HG03095 (cell line): ENCODE results near the gene ZNF598.
A peak's percentile ranks its signal among the peaks of the same experiment; 100 is the strongest.
"Not testable (repeated sequence)": the region's sequence is repeated elsewhere in the genome, so short reads cannot be mapped to it uniquely, and the experiment has no call there.

Experiments
- ATAC-seq: cut with Tn5 transposase; IDR thresholded peaks from one replicate; pipeline ENCODE4 v1.9.1; 2021; ENCODE audit warnings: moderate library complexity; ENCODE audit not compliant: unreplicated experiment

ZNF598 gene

DNA sequence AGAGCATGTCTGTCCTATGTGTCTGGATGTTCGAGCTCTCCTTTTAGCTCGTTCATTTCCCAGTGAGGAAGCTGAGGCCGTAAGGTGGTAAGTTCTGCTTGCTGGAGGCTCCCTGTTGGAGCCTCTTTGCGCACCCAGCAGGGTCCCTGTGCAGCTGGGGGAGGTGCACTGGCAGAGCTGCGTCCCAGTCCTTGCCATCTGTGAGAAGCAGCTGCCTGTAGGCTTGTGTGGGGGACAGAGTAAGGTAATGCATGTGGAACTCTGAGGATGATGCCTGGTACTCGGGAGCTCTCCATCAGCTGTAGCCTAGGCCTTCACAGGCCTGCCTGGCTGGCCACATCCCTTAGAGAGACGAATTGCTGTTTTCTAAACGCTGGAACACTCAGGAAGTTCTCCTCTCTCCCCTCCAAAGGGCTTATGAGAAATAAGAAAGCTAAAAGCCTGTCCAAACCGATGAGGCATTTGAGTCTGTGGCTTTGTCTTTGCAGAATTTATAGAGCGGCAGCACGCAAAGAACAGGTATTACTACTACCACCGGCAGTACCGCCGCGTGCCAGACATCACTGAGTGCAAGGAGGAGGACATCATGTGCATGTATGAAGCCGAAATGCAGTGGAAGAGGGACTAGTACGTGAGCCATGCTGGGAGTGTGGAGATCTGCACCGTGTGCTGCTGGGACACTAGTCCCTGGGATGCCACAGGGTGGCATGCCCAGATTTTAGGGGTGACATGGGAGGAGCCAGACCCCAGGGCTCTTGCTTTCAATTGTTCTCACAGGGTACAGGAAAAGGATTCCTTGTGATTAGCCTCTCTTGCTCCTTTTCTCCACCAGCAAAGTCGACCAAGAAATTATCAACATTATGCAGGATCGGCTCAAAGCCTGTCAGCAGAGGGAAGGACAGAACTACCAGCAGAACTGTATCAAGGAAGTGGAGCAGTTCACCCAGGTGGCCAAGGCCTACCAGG is 48.7 kb downstream of the ZNF598 start:
- ATAC-seq, result no peak

DNA sequence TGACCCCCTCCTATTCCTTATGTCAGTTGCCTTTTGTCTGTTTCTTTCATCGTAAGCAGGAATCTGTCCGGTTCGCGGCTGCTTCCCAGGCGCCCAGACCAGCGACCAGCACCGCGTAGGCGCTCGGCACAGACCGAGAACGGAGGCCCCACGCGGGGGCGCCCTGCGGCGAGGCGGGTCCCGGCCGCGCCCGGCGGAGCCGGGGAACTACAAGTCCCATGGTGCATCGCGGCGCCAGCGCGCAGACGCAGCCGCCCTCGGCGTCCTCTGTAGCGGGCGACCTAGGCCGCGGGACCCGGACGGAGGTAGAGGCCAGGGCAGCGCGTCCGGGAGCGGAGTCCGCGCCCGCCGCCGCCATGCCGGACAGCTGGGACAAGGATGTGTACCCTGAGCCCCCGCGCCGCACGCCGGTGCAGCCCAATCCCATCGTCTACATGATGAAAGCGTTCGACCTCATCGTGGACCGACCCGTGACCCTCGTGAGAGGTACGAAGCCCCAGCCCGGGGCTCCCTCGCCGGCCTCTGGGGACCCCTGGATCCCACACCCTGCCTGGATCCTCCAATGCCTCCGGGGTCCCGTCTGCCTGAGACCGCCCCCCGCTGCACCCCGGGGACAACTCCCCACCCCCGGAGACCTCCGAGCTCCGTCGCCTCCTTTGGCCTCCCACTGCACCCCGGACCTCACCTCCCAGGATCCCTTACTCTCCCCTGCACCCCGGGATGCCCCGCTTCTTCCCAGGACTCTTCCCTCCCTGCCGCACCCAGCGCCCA is 50.2 kb downstream of the ZNF598 start, which contains the start of gene NDUFB10:
NDUFB10 (plus strand) TSS at position 270 of the 771 bp plus-strand sequence; CDS start at position 357, 87 bp downstream.
- ATAC-seq, result peak; percentile 63

DNA sequence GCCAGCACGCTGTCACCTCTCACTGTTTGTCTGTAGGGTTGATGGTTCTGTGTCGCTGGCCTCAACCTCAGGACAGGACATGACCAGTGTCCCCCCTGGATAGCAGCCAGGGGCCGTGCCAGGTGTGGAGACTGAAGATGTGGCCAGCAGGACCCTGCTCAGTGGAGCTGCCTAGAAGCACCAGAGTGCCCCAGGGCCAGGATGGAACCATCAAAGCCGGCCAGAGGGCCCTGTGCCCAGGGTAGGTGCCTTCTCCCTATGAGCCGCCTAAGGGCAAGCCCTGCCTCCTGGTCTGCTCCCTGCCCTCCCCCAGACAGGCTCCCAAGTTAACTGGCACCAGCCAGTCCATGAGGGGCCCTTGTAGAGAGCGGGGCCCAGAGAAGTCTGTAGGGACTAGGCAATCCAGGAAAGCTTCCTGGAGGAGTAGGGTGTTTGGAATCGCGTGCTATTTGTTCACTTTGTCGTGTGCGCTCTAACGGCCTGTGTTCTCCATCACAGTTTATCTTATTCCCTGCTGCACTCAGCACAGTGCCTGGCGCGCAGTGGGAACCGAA is 50.8 kb downstream of the ZNF598 start:
- peak; percentile 6 for ATAC-seq

DNA sequence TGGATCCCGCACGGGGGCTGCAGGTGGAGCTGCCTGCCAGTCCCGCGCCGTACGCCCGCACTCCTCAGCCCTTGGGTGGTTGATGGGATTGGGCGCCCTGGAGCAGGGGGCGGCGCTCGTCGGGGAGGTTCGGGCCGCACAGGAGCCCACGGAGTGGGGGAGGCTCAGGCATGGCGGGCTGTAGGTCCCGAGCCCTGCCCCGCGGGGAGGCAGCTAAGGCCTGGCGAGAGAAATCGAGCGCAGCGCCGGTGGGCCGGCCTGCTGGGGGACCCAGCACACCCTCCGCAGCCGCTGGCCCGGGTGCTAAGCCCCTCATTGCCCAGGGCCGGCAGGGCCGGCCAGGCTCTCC is 51.5 kb downstream of the ZNF598 start:
- ATAC-seq, result not testable (repeated sequence)

DNA sequence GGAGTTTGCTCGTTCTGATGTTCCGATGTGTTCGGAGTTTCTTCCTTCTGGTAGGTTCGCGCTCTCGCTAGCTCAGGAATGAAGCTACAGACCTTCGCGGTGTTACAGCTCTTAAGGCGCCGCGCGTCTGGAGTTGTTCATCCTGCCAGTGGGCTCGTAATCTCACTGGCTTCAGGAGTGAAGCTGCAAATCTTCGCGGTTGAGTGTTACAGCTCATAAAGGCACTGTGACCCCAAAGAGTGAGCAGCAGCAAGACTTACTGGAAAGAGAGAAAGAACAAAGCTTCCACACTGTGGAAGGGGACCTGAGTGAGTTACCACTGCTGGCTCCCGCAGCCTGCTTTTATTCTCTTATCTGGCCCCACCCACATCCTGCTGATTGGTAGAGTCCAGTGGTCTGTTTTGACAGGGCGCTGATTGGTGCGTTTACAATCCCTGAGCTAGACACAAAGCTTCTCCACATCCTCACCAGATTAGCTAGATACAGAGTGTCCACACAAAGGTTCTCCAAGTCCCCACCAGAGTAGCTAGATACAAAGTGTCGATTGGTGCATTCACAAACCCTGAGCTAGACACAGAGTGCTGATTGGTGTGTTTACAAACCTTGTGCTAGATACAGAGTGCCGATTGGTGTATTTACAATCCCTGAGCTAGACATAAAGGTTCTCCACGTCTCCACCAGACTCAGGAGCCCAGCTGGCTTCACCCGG is 52.0 kb downstream of the ZNF598 start:
- not testable (repeated sequence) for ATAC-seq

DNA sequence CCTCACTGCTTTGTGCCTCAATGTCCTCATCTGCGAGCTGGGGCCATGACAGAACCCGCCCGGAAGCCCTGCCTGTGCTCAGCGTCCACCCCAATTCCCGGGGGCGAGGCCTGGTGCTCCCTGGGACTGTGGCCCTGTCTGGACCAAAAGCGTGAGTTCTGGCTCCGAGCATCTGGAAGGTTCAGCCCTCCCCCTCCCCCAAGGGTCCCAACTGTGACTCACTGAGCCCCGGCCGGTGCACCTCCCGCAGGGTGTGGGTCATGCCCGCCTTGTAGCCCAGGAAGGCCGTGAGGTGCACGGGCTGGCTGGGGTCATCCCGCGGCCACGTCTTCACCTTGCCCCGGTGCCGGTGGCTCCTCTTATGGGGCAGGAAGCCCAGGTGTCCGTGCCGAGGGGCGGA is 55.9 kb downstream of the ZNF598 start:
- no peak for ATAC-seq

DNA sequence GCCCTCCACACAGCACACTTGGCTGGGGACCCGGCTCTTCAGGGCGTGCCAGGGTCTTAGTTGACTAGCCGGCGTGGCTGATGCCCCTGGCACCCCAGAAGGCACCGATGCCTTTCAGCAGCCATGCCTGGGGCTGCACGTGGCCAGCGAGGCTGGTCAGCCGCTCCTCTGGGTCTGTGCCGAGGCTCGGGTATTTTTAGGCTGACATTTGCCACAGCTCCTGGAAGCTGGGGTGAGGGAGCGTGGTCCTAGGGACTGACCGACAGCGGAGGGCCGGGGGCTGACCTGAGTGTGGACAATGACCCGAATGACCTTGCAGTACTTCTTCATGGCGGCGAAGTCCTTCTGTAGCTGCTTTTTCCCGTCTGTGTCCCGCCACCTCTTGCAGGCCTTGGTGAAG is 59.1 kb downstream of the ZNF598 start:
- ATAC-seq, result no peak

DNA sequence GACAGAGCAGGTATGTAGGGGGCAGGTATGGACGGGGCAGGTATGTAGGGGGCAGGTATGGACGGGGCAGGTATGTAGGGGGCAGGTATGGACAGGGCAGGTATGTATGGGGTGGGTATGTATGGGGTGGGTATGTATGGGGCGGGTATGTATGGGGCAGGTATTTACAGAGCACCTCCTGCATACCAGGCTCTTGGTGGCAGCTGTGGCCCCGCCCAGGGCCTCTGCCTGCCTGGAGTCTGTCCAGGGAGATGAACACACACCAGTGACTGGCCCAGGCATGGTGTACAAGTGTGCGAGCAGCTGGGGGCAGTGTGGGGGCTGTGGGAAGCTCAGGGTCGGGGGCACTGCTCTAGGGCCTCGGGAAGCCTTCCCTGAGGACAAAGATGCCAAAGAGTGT is 59.6 kb downstream of the ZNF598 start:
- ATAC-seq, result no peak

DNA sequence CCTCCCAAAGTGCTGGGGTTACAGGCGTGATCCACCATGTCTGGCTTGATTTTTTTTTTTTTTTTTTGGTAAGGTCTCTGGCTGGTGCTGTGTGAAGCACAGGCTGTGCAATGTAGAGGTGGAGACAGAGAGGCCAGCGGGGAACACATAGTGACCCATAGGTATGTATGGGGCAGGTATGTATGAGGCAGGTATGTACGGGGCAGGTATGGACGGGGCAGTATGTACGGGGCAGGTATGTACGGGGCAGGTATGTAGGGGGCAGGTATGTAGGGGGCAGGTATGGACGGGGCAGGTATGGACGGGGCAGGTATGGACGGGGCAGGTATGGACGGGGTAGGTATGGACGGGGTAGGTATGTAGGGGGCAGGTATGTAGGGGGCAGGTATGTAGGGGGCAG is 60.1 kb downstream of the ZNF598 start:
- ATAC-seq, result no peak
